ENCODE data around the gene PRAME. TPM values are rescaled to one million over a fixed set of nuclear protein-coding genes. Genes with fewer than 3 reads are reported as not detected.

The PRAME gene
- total RNA-seq, 1 experiment from 2014 or later = not detected

DNA sequence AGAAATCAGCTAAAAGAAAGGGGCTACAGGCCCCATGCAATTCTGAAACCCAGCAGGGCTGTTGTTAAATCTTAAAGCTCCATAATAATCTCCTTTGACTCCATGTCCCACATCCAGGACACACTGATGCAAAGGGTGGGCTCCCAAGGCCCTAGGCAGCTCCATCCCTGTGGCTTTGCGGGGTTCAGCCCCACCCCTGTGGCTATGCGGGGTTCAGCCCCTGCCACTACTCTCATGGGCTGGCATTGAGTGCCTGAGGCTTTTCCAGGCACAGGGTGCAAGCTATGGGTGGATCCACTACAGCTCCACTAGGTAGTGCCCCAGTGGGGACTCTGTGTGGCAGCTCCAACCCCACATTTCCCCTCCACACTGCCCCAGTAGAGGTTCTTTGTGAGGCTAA lies 30.3 kb downstream of the PRAME start:
- TF ChIP-seq, protein P1, sequence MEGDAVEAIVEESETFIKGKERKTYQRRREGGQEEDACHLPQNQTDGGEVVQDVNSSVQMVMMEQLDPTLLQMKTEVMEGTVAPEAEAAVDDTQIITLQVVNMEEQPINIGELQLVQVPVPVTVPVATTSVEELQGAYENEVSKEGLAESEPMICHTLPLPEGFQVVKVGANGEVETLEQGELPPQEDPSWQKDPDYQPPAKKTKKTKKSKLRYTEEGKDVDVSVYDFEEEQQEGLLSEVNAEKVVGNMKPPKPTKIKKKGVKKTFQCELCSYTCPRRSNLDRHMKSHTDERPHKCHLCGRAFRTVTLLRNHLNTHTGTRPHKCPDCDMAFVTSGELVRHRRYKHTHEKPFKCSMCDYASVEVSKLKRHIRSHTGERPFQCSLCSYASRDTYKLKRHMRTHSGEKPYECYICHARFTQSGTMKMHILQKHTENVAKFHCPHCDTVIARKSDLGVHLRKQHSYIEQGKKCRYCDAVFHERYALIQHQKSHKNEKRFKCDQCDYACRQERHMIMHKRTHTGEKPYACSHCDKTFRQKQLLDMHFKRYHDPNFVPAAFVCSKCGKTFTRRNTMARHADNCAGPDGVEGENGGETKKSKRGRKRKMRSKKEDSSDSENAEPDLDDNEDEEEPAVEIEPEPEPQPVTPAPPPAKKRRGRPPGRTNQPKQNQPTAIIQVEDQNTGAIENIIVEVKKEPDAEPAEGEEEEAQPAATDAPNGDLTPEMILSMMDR (IDR thresholded peaks at IDR 0.05; ENCODE audit: unreplicated experiment) = no peak

DNA sequence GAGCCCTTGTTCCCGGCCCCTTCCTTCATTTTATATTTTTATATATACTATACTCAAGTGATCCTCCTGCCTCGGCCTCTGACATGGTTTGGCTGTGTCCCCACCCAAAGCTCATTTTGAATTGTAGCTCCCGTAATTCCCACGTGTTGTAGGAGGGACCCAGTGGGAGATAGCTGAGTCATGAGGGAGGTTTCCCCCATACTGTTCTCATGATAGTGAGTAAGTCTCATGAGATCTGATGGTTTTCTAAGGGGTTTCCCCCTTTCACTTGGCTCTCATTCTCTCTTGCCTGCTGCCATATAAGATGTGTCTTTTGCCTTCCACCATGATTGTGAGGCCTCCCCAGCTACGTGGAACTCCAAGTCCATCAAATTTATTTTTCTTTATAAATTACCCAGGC lies 31.8 kb downstream of the PRAME start:
- intact Hi-C loops (cut with micrococcal nuclease) = no loop called here
- Mint-ChIP-seq H3K9me3 (ENCODE audit: unreplicated experiment) (no peaks in the 10 kb centered on the region), H3K36me3 (ENCODE audit: insufficient read depth, unreplicated experiment) (no peaks in the 10 kb centered on the region), H3K4me3 (ENCODE audit: unreplicated experiment) (no peak overlapping the region), H3K27ac (ENCODE audit: low read depth, unreplicated experiment) (no peak overlapping the region), H3K27me3 (ENCODE audit: insufficient read depth, unreplicated experiment) (peaks cover 28% of the 10 kb centered on the region), H3K4me1 (ENCODE audit: insufficient read depth, unreplicated experiment) (no peaks in the 10 kb centered on the region)
- TF ChIP-seq, protein P1 (IDR thresholded peaks at IDR 0.05; ENCODE audit: unreplicated experiment) = no peak
- POLR2A ChIA-PET = no interaction called here
- no peak for DNase-seq (ENCODE audit: unreplicated experiment)
- CTCF ChIA-PET = interaction anchor here (0.6 kb wide), 1 partner anchor 652 kb away, joined by 3 read pairs; no protein-coding TSS in a partner anchor
- no TSS peak for BruUV-seq (replicated peaks)

More for the DNA sequence above, 30.3 kb downstream of the PRAME start:
- no TSS peak for BruUV-seq (replicated peaks)
- Mint-ChIP-seq H3K9me3 (ENCODE audit: unreplicated experiment) (no peaks in the 10 kb centered on the region), H3K4me1 (ENCODE audit: insufficient read depth, unreplicated experiment) (no peaks in the 10 kb centered on the region), H3K4me3 (ENCODE audit: unreplicated experiment) (no peak overlapping the region), H3K27me3 (ENCODE audit: insufficient read depth, unreplicated experiment) (peaks cover 28% of the 10 kb centered on the region), H3K27ac (ENCODE audit: low read depth, unreplicated experiment) (no peak overlapping the region), H3K36me3 (ENCODE audit: insufficient read depth, unreplicated experiment) (no peaks in the 10 kb centered on the region)
- CTCF ChIA-PET = interaction anchor here (0.9 kb wide), 1 partner anchor 107 kb away, joined by 4 read pairs; no protein-coding TSS in a partner anchor
- POLR2A ChIA-PET = interaction anchor here (0.6 kb wide), 1 partner anchor 629 kb away, joined by 3 read pairs; no protein-coding TSS in a partner anchor
- DNase-seq (ENCODE audit: unreplicated experiment) = no peak
- intact Hi-C loops (cut with micrococcal nuclease) = no loop called here

DNA sequence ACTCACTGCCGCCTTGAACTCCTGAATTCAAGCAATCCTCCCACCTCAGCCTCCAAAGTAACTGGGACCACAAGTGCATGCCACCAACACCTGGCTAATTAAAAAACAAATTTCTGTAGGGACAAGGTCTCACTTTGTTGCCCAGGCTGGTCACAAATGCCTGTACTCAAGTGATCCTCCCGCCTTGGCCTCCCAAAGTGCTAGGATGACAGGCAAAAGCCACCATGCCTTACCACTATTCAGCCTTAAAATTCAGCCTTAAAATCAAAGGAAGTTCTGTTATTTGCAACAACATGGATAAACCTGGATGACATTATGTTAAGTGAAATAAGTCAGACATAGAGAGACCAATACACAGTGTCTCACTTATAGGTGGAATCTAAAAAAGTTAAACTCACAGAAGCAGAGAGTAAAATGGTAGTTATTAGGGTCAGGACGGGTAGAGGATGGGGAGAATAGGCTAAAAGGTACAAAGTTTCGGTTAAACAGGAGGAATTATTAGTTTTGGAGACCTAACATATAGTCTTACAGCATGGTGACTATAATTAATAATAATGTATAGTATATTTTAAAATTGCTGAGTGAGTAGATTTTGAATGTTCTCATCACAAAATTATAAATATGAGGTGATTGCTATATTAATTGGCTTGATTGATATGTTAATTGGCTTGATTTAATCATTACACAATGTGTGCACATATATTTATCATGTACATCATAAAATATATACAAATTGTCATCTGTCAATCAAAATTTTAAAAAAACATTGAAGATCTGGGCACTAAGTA lies 32.7 kb downstream of the PRAME start:
- intact Hi-C loops (cut with micrococcal nuclease) = no loop called here
- H3K36me3 Mint-ChIP-seq (ENCODE audit: insufficient read depth, unreplicated experiment) = no peaks in the 10 kb centered on the region
- DNase-seq (ENCODE audit: unreplicated experiment) = no peak
- no TSS peak for BruUV-seq (replicated peaks)
- TF ChIP-seq, protein P1 (IDR thresholded peaks at IDR 0.05; ENCODE audit: unreplicated experiment) = no peak
- no peak overlapping the region for H3K4me3 Mint-ChIP-seq (ENCODE audit: unreplicated experiment)
- ChIA-PET POLR2A (no interaction called here), CTCF (no interaction called here)
- H3K27ac Mint-ChIP-seq (ENCODE audit: low read depth, unreplicated experiment) = no peak overlapping the region
- peaks cover 28% of the 10 kb centered on the region for H3K27me3 Mint-ChIP-seq (ENCODE audit: insufficient read depth, unreplicated experiment)
- no peaks in the 10 kb centered on the region for H3K4me1 Mint-ChIP-seq (ENCODE audit: insufficient read depth, unreplicated experiment)
- no peaks in the 10 kb centered on the region for H3K9me3 Mint-ChIP-seq (ENCODE audit: unreplicated experiment)

DNA sequence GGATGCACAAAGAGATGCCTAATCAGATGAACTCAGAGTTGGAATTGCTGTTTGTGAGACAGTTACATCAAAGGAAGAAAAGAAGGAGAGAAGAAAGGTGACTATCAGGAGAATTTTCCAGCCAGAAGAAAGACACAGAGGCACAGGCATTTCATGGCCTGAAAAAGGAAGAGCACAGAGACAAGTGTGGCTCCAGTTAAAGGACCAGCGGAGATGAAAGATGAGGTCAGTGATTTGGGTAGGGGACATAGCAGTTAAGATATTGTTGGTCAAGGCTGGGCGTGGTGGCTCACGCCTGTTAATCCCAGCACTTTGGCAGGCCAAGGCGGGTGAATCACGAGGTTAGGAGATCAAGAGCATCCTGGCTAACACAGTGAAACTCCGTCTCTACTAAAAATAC lies 35.6 kb downstream of the PRAME start:
- no TSS peak for BruUV-seq (replicated peaks)
- ChIA-PET CTCF (interaction anchor here (0.6 kb wide), 1 partner anchor 54 kb away, joined by 3 read pairs; no protein-coding TSS in a partner anchor), POLR2A (no interaction called here)
- Mint-ChIP-seq H3K9me3 (ENCODE audit: unreplicated experiment) (no peaks in the 10 kb centered on the region), H3K4me3 (ENCODE audit: unreplicated experiment) (no peak overlapping the region), H3K27ac (ENCODE audit: low read depth, unreplicated experiment) (no peak overlapping the region), H3K36me3 (ENCODE audit: insufficient read depth, unreplicated experiment) (no peaks in the 10 kb centered on the region), H3K4me1 (ENCODE audit: insufficient read depth, unreplicated experiment) (no peaks in the 10 kb centered on the region), H3K27me3 (ENCODE audit: insufficient read depth, unreplicated experiment) (peaks cover 28% of the 10 kb centered on the region)
- no peak for DNase-seq (ENCODE audit: unreplicated experiment)
- TF ChIP-seq, protein P1 (IDR thresholded peaks at IDR 0.05; ENCODE audit: unreplicated experiment) = no peak
- intact Hi-C loops (cut with micrococcal nuclease) = no loop called here
